Gastroesophageal sphincter (tissue), 4 donors: ENCODE measurements around the gene DHRS12. TPM values are rescaled to one million over a fixed set of nuclear protein-coding genes. Genes with fewer than 3 reads are reported as not detected.

Source experiments
- ATAC-seq: fragments of 150-250 bp; one replicate; pipeline ENCODE4 v1.9.1; 2016; ENCODE audit warnings: mild to moderate bottlenecking, moderate library complexity
- H3K27ac ChIP-seq, 4 donors: fragments of 200-600 bp; sonication (generic) in 3 of 4; 1 replicate in 3 of 4; 2 replicates in 1 of 4; pipeline ENCODE4 v1.5.1; 2016 to 2019
- H3K27me3 ChIP-seq: fragments of 200-600 bp; sonication (generic); one replicate; pipeline ENCODE4 v1.5.1; 2019
- H3K36me3 ChIP-seq, 2 donors: fragments of 200-600 bp; sonication (generic); one replicate each; pipeline ENCODE4 v1.5.1; 2019; ENCODE audit warnings: control low read depth in 1 of 2
- H3K4me1 ChIP-seq, 3 donors: fragments of 200-600 bp; sonication (generic); 1 replicate in 2 of 3; 2 replicates in 1 of 3; pipeline ENCODE4 v1.5.1; 2016 to 2019; ENCODE audit warnings: control low read depth in 2 of 3
- H3K4me3 ChIP-seq, 2 donors: fragments of 200-600 bp; sonication (generic); one replicate each; pipeline ENCODE4 v1.5.1; 2019; ENCODE audit warnings: mild to moderate bottlenecking in 1 of 2, moderate library complexity in 1 of 2
- H3K9me3 ChIP-seq, 3 donors: fragments of 200-600 bp; sonication (generic); one replicate each; pipeline ENCODE4 v1.5.1; 2017 to 2019; ENCODE audit warnings: control low read depth in 2 of 3
- CTCF ChIP-seq, 4 experiments: fragments of 200-600 bp in 2 of 4; fragments of 450-650 bp in 2 of 4; sonication (generic) in 1 of 4; IDR thresholded peaks; one replicate each; pipeline ENCODE4 v1.5.1; 2017 to 2019; ENCODE audit warnings: antibody characterized with exemption in 4 of 4, mild to moderate bottlenecking in 2 of 4, moderate library complexity in 2 of 4
- EP300 ChIP-seq: sonication (generic); formaldehyde crosslinking; IDR thresholded peaks from one replicate; pipeline ENCODE4 v1.6.1; 2017; ENCODE audit warnings: antibody characterized with exemption, mild to moderate bottlenecking
- POLR2A ChIP-seq, 2 donors: fragments of 450-650 bp; IDR thresholded peaks; one replicate each; pipeline ENCODE4 v1.6.1; 2017; ENCODE audit warnings: antibody characterized with exemption in 2 of 2, mild to moderate bottlenecking in 2 of 2, moderate library complexity in 1 of 2
- POLR2AphosphoS5 ChIP-seq: sonication (generic); formaldehyde crosslinking; IDR thresholded peaks from one replicate; pipeline ENCODE4 v1.6.1; 2017; ENCODE audit warnings: antibody characterized with exemption
- WGBS, 2 donors: methylation state at CpG; one replicate each; pipeline ENCODE4 v1.1.5; 2018; ENCODE audit warnings: low coverage in 1 of 2; 5-methylcytosine and 5-hydroxymethylcytosine counted together
- total RNA-seq, 4 donors: library from RNA; depleted of rRNA; stranded (reverse); fragments of >200 nt; gene quantifications; one replicate each; pipeline ENCODE4 v1.1.0, GENCODE V29; 2016

Gene DHRS12
- total RNA-seq, 4 donors from 2014 or later = 9.2 to 23.3 (median 19.2) TPM

DNA sequence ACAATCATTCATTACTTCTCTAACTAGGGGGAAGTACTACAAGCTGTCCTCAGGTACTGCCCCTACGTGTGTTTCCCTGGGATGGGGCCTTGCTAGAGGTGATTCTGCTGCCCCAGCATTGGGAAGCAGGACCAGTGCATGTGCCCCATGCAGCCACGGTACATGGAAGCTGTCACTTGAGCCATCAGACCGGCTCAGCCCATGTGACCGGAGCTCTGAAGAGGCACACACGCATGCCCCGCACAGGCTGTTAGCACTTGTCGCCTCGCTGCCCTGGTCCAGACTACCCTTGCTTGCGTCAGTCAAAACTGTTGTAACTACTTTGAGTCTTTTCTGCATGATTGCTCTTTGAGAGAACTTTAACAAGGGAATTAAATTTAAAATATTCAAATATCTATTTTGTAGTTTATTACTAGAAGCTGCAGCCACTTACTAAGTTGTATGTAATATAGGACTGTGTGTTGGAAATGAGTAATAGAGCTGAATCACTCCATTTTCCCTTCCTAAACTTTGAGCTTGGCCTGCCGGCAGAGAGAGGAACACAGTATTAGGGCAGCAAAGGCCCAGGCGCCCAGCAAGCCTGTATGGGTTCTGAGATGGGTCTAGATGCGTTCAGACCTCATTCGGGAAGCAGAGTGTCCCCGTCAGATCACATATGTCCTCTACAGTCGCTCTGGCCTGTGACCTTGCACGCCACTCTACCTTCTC, 42.2 kb downstream of the DHRS12 start:
- 92 to 94% methylated on average over 6 to 11 of the region's 16 CpGs for WGBS, 2 donors
- TF ChIP-seq EP300 (no peak), CTCF (IDR thresholded peaks at IDR 0.05) (no peak), POLR2A (IDR thresholded peaks at IDR 0.05) (no peak), POLR2AphosphoS5 (no peak)
- no peak for ATAC-seq
- H3K9me3 ChIP-seq = no peaks in the 10 kb centered on the region
- peaks cover 0 to 20% (median 4%) of the 10 kb centered on the region in 3 donors for H3K4me1 ChIP-seq
- H3K4me3 ChIP-seq = no peak overlapping the region
- peak overlapping the region in 1 of 4 donors; percentile 37 for H3K27ac ChIP-seq
- peaks cover 0 to 63% of the 10 kb centered on the region in 2 donors for H3K36me3 ChIP-seq
- H3K27me3 ChIP-seq = no peaks in the 10 kb centered on the region

- TF ChIP-seq POLR2AphosphoS5 (peak; percentile 64), EP300 (no peak)
- Histone ChIP-seq H3K27ac (peak overlapping the region in 1 of 4 donors; percentile 37), H3K4me3 (peak overlapping the region in 1 of 2 donors; percentile 1)
Observed at GRCh38 chr13:51760592-51760991, 43.4 kb downstream of the DHRS12 start.

GRCh38 chr13:51759240-51759639, 44.7 kb downstream of the DHRS12 start:
- Histone ChIP-seq H3K36me3 (peaks cover 0 to 74% of the 10 kb centered on the region in 2 donors), H3K27ac (no peak overlapping the region)
- WGBS, 2 donors = 89 to 94% methylated on average over 5 of the region's 5 CpGs

More at GRCh38 chr13:51760592-51760991, 43.4 kb downstream of the DHRS12 start:
- ATAC-seq = no peak
- H3K4me1 ChIP-seq = peaks cover 0 to 20% (median 4%) of the 10 kb centered on the region in 3 donors
- H3K27me3 ChIP-seq = no peaks in the 10 kb centered on the region
- peaks cover 0 to 67% of the 10 kb centered on the region in 2 donors for H3K36me3 ChIP-seq
- no peaks in the 10 kb centered on the region for H3K9me3 ChIP-seq
- 70 to 96% methylated on average over 8 to 9 of the region's 12 CpGs for WGBS, 2 donors

DNA sequence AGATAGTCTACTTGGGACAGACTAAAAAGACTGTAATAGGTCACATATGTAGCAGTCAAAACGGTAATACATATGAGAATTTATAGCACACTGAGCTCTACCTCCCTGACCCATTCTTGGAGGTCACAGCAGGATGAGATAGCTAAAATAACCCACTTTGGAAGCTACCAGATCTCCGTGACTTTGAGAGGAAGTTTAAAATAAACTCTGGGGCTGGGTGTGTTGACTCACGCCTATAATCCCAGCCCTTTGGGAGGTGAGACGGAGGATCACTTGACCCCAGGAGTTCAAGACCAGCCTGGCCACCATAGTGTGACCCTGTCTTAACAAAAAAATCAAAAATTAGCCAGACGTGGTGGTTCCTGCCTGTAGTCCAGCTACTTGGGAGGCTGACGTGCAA, 45.3 kb downstream of the DHRS12 start:
- peaks cover 0 to 78% of the 10 kb centered on the region in 2 donors for H3K36me3 ChIP-seq
- no peak for ATAC-seq
- WGBS, 2 donors = 67 to 86% methylated on average over 4 of the region's 6 CpGs
- TF ChIP-seq EP300 (no peak), CTCF (IDR thresholded peaks at IDR 0.05) (no peak), POLR2AphosphoS5 (no peak), POLR2A (IDR thresholded peaks at IDR 0.05) (no peak)
- H3K9me3 ChIP-seq = no peaks in the 10 kb centered on the region
- no peak overlapping the region for H3K4me3 ChIP-seq
- no peaks in the 10 kb centered on the region for H3K27me3 ChIP-seq
- H3K27ac ChIP-seq = no peak overlapping the region
- peaks cover 0 to 2% (median 0%) of the 10 kb centered on the region in 3 donors for H3K4me1 ChIP-seq

More at GRCh38 chr13:51759240-51759639, 44.7 kb downstream of the DHRS12 start:
- Histone ChIP-seq H3K9me3 (no peaks in the 10 kb centered on the region), H3K4me3 (no peak overlapping the region), H3K4me1 (peaks cover 0 to 8% (median 0%) of the 10 kb centered on the region in 3 donors), H3K27me3 (no peaks in the 10 kb centered on the region)
- no peak for ATAC-seq
- TF ChIP-seq CTCF (IDR thresholded peaks at IDR 0.05) (no peak), EP300 (no peak), POLR2A (IDR thresholded peaks at IDR 0.05) (no peak), POLR2AphosphoS5 (no peak)

- peaks cover 0 to 86% of the 10 kb centered on the region in 2 donors for H3K36me3 ChIP-seq
Observed at GRCh38 chr13:51756651-51757050, 47.3 kb downstream of the DHRS12 start.

More at GRCh38 chr13:51756651-51757050, 47.3 kb downstream of the DHRS12 start:
- no peak for TF ChIP-seq EP300
- TF ChIP-seq CTCF (IDR thresholded peaks at IDR 0.05) = no peak
- no peak for TF ChIP-seq POLR2A (IDR thresholded peaks at IDR 0.05)
- TF ChIP-seq POLR2AphosphoS5 = no peak
- WGBS, 2 donors = 65% methylated on average over 2 of the region's 2 CpGs; no CpG with 5 or more reads in 1 of the 2 donors
- H3K27ac ChIP-seq = no peak overlapping the region
- H3K4me3 ChIP-seq = no peak overlapping the region
- no peaks in the 10 kb centered on the region for H3K4me1 ChIP-seq
- no peaks in the 10 kb centered on the region for H3K9me3 ChIP-seq
- H3K27me3 ChIP-seq = no peaks in the 10 kb centered on the region
- ATAC-seq = no peak
